HG02840 (cell line): ENCODE measurements around the gene IFI27L2.

Source experiments
- ATAC-seq: cut with Tn5 transposase; IDR thresholded peaks from one replicate; pipeline ENCODE4 v1.9.1; 2021; ENCODE audit warnings: mild to moderate bottlenecking, moderate library complexity, moderate number of reproducible peaks; ENCODE audit not compliant: unreplicated experiment, low FRiP score

IFI27L2 gene

DNA sequence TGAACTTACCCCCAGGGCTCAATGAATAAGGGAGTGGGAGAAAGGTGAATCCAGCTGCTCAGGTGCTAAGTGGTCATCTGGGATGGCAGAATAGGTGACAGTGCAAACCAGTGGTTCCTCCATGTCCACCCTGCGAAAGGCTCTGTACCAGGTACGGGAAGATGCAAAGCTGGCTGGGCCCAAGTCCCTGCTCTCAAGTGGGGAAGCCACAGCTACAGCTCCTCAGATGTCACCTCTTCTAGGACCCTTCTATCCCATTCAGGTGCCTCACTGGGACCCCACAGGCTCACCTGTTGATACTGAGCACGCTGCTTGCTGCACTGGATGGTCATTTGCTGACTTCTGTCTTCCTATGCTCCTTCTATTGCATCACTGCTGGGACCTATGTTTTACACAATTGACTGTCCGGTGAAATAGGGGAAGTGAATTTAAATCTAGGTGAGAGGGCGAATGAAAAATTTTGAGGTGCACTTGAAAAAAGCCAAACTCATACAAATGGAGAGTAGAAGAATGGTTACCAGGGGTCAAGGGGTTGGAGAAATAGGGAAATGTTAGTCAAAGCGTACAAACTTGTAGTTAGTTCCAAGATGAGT is 24.4 kb upstream of the IFI27L2 start:
- no peak for ATAC-seq

- no peak for ATAC-seq
Observed at GRCh38 chr14:94152676-94153075, 23.3 kb upstream of the IFI27L2 start.

DNA sequence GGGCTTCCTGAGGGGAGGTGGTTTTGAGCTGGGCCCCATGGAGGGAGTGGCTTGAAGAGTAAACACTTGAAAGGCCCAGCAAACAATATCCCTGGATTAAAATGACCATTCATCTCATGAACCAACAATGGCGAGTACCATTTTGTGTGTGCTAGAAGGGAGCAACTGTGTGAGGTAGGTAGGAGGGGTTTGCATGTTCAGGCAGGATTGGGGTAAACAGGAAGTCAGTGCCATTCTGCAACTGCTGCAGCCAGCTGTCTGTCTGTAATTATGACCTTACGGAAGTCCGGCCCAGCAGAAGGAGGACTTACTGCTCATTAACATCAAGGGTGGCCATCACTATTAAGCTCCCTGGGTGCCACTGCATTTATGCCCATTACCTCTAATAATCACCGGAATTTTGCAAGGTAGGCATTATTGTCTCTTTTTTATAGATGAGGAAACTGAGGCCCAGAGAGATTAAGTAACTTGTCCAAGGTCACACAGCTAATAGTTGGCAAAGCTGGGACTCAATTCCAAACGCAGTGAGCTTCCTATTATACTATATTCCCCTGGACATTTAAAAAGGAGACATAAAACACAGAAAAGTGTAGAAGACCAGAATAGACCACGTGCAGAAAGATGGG is 16.6 kb upstream of the IFI27L2 start:
- ATAC-seq = no peak

GRCh38 chr14:94144765-94145164 is 15.4 kb upstream of the IFI27L2 start:
- ATAC-seq = no peak

DNA sequence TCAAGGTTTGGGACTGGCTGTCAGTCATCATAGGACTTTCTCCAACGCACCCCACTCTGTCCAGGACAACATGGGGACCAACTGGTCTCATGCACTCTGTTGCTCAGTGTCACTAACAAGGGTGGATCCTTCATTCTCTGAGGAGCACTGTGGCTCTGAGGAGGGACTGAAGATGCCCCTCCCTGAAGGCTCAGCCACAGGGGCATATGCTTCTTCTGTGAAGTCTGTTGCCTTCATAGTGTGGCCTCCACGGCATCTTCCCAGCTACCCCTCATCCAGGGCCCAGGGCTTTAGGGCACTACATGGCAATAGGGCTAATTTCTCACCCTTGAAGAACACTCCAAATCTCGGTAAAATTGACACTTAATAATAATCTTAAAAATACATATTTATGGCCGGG is 14.3 kb upstream of the IFI27L2 start:
- ATAC-seq = no peak

GRCh38 chr14:94143239-94143638 is 13.8 kb upstream of the IFI27L2 start:
- no peak for ATAC-seq

- ATAC-seq = no peak
Observed at GRCh38 chr14:94142836-94143235, 13.4 kb upstream of the IFI27L2 start.

GRCh38 chr14:94142247-94142646 is 12.8 kb upstream of the IFI27L2 start:
- no peak for ATAC-seq

DNA sequence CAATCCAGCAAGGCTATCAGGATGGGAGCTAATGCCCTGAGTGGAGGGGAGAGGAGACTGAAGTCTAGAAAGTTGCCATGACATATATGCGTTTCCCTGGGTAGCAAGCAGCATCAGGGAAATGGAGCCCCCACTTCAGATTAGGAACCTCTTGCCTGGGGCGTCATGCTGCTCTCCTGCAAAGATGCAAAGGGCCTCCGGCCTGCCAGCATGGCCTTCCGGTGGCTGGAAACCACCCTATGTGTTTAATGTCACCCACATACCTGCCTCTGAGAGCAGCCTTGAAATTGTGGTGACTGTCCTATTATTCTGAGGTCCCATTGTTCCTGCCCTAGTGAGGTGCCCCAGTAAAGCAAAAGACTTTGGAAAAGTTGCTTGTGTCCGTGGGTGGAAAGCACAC is 10.0 kb upstream of the IFI27L2 start:
- no peak for ATAC-seq

- no peak for ATAC-seq
Observed at GRCh38 chr14:94139006-94139405, 9.6 kb upstream of the IFI27L2 start.

DNA sequence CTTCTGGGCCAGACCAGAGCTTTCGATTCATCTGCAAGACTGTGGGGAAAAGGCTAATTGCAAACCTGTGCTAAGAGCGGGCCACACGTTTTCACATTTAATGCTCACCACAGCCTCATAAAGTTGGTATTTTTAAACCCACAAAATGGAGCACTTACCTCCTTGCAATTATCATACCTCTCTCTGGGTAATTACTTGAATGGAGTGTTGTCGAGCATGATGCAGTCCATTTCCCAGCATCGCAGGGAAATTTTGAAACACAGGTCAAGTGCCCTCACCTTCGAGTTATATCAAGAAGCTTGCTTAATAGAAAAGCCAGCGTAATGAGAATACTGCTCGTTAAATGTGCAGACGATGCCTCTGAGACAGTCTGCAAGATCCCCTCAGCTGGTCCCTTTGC is 8.8 kb upstream of the IFI27L2 start:
- ATAC-seq = no peak

DNA sequence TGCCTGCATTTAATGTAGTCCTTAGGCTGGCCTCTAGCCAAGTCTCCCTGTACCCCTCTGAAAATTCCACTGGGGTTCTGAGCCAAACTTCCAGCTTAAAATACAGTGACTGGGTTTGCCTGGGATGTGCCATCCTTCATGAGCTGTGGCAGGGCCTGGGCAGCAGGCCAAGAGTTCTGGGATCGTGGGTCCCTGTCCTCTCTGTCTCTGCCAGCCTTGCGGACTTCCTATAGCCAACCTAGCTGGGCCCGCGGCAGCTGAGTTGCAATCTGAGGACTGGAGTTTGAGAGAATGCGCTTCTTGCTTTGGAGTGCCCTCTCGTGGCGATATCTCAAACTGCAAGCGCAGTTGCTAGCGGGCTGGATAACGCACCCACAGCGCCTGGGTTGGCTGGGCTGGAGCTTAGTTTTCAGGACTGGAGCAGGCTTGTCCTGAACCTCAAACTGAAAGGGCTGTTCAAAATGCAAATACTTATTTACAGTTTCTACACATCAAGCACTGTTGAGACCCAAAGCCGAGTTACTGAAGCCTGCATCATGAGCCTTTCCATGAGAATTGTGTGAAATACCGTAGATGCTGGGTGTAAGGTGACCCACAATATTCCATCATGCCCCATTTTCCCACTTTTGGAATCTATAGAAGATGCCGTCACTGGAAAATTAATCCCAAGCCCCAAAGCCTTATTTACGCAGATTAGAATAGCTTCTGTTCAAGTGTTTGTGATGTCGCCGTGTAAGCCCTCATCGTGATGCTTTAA is 7.3 kb upstream of the IFI27L2 start:
- no peak for ATAC-seq

DNA sequence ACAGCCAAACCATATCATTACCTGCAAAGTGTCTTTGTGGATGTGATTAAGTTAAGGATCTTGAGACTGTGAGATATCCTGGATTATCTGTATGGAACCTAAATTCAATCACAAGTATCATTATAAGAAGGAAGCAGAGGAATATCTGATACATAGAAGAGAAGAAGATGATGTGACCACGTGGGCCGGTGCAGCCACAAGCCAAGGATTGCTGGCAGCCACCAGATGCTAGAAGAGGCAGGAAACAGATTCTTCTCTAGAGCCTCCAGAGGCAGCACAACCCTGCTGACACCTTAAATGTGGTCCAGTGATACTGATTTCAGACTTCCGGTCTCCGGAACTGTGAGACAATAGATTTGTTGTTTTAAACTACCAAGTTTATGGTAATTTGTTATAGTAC is 6.1 kb upstream of the IFI27L2 start:
- no peak for ATAC-seq

DNA sequence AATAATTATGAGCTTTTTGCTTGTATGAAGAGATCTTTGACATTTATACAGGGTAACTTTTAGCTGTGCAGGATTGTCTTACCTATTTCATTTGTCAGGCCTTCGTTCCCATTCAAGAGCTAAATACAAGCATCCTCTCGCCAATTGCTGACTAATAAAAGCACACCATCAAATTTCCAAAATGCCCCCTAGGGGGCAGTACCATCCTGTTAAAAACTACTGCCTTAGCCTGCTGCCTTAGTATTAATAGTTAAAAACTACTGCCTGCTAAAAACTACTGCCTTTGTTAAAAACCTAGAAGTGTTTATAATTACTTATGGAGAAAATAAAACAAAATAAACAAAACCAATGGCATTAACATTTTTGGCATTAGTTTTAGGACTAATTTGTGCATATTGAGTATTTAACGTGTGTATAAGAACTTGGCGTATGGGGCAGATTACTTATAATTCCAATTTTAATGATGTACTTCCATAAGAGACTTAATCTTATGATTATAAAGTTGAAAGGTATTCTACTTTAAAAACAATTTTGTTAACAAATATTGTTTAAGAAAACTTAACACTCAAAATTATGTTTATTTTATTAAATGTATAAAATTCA is 3.0 kb upstream of the IFI27L2 start:
- ATAC-seq = no peak

DNA sequence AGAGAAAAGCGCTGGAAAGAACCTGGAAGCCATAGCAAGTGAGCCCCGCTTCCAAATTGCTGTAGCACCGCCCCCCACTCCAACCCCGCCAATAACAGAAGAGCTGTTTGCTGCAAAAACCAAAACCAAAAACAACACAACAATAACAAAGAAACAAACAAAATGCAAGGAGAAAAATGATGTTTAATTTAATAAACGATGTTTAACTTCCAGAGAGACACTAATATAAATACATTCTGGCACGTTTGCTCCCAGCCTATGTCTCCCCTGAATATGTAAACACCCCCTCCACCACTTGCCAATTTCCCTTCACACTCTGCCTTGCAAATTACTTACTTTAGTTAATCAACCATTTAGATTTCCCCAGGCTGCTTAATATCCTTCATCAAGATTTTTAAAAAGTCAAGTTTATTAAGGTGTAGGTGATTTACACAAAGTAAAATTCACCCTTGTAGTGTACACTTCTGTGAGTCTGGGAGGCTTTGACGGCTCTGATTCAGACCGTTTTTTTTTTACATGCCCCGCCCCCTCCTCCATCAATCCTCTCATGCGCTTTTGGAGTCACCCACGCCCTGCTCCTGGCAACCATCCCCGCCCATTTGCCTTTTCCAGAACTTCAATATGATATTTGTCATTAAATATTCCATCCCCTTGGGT is 482 bp upstream of the IFI27L2 start:
- ATAC-seq = no peak

DNA sequence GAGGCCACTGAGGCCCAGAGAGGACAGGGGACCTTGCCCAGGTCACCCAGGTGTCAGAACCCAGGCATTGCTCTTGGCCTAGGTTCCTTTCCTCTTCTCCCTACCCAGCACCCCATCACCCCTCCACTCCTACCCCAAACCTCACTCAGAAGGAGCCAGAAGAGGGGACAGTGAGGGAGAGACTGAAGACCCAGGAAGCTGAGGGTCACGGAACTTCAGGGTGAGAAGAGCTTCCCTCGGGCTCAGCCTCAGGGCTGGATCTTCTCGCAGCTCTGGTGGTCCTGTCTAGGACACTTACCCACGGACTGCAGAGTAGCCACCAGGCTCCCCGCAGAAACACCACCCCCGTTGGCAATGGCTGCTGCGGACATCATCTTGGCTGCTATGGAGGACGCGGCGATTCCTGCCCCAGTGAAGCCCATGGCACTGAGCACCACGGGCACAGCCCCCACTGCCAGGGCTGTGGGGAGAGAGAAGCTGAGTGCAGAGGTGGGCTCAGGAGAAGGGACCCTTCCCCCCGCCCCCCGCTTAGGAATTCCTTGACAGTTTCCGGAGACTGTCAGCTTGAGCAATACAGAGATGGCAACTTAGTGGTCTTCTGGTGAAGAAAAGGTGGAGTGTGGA is 1.1 kb downstream of the IFI27L2 start:
- ATAC-seq = no peak

- no peak for ATAC-seq
Observed at GRCh38 chr14:94127330-94127729, 2.1 kb downstream of the IFI27L2 start.

DNA sequence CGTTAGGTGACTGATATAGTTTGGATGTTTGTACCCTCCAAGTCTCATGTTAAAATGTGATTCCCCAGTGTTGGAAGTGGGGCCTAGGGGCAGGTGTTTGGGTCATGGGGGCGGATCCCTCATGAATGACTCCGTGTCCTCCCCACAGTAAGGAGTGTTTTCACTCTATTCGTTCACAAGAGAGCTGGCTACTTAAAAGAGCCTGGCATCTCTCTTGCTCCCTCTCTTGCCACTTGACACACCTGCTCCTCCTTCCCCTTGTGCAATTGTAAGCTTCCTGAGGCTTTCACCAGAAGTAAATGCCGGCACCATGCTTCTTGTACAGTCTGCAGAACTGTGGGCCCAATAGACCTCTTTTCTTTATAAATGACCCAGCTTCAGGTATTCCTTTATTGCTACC is 2.6 kb downstream of the IFI27L2 start:
- ATAC-seq = no peak

DNA sequence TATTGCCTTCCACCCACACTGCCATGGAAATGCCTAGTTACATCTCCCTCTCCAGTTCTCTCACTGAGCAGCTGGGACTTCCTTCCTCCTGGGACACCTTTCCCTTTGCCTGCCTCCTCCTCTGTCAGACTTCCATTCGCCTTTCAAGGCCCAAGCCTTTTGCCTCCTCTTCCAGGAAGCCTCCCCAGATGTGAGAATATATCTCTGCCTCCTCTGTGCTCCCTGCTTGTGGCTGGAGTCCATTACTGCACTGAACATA is 3.1 kb downstream of the IFI27L2 start:
- no peak for ATAC-seq

DNA sequence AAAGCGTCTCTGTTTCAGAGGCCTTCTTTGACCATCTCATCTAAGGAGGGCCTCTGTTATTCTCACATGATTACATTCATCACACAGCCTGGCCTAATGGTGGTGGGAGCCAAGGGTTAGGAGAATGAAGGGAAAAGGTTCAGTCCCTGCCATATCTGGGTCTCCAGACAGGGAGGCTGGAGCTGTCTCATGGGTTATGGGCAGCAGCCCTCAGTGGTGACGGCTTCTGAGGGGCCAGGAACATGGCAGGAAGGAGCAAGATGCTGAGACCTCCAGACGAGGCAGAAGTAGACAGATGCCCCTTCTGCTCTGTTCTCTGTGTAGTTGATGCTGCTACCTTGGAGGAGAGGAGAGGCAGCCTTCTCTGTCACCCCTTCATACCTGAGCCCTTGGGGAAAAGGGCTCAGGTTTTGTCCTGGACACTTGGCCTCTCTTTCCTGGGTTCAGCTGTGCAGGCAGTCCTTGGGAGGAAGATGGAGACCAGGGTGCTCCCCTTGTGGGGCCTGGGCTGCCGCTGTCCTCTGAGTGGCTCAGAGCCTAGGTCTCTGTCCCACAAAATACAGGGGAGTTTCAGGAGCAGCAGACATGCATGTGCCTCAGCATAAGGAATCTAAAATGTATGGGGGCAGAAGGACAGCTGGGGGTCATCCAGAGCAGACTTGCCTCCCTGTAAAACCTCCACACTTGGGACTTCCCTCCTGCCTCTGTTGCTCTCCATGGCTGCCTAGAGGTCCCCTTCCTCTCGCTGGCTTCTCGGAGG is 3.6 kb downstream of the IFI27L2 start:
- no peak for ATAC-seq
